Endothelial cell of umbilical vein (primary cell): ENCODE results near the gene FOXL2NB.

Experiments
- EZH2 ChIP-seq: IDR thresholded peaks from 2 replicates; pipeline ENCODE4 v1.6.1; 2012; ENCODE audit warnings: borderline replicate concordance, low read depth, mild to moderate bottlenecking, moderate library complexity, low read length, inconsistent platforms; ENCODE audit not compliant: severe bottlenecking
- MYC ChIP-seq: IDR thresholded peaks from one replicate; pipeline ENCODE4 v1.6.1; 2011; ENCODE audit warnings: mild to moderate bottlenecking, low read depth, low read length
- POLR2A ChIP-seq: IDR thresholded peaks from 2 replicates; pipeline ENCODE4 v1.6.1; 2012; ENCODE audit warnings: low read depth, mild to moderate bottlenecking, control low read depth, low read length
- POLR2AphosphoS5 ChIP-seq: IDR thresholded peaks from 2 replicates; pipeline ENCODE4 v1.6.1; 2012; ENCODE audit warnings: low read depth, mild to moderate bottlenecking, control low read depth, low read length, moderate library complexity; ENCODE audit not compliant: insufficient read depth
- TF ChIP-seq, protein P1 (sequence below), 2 donors: IDR thresholded peaks; 1 replicate in 1 of 2; 2 replicates in 1 of 2; pipeline ENCODE4 v1.5.1; 2011; ENCODE audit warnings: low read length in 2 of 2, mild to moderate bottlenecking in 2 of 2, moderate library complexity in 2 of 2, control low read depth in 1 of 2, inconsistent platforms in 1 of 2, low read depth in 1 of 2; ENCODE audit not compliant: insufficient read depth in 1 of 2; ENCODE audit errors: extremely low read depth in 1 of 2
- TF ChIP-seq, protein P2 (sequence below): IDR thresholded peaks from 2 replicates; pipeline ENCODE4 v1.6.1; 2011; ENCODE audit not compliant: insufficient read depth, insufficient read length

DNA sequence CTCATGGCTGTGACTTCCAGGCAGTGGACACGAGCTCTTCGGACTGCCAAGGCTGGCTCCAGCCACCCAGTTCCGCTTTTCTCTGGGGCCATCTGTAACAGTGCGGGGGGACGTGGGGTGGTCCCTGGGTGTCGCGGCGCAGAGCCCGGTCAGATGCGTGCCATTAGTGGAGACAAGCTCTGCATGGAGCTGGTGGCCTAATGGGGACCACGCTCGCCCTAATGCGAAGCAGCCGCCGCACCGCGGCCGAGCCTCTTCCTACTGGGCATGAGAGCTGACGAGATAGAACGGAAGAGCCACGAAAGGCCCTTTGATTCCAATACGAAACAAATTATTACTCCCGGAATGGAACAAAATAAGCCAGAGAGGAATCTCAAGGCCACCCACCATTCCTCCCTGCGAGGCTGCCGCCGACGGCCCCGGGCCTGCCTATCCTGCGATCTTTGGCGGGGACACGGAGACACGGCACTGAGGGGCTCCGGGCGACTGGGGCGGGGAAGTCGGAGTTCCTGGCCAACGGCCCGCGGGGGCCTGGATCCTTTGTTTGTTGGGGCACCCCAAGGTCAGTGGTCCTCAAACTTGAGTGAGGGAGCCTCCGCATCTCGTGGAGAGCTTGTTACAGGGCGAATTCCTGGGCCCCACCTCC, 18.2 kb upstream of the FOXL2NB start:
- TF ChIP-seq, protein P1, sequence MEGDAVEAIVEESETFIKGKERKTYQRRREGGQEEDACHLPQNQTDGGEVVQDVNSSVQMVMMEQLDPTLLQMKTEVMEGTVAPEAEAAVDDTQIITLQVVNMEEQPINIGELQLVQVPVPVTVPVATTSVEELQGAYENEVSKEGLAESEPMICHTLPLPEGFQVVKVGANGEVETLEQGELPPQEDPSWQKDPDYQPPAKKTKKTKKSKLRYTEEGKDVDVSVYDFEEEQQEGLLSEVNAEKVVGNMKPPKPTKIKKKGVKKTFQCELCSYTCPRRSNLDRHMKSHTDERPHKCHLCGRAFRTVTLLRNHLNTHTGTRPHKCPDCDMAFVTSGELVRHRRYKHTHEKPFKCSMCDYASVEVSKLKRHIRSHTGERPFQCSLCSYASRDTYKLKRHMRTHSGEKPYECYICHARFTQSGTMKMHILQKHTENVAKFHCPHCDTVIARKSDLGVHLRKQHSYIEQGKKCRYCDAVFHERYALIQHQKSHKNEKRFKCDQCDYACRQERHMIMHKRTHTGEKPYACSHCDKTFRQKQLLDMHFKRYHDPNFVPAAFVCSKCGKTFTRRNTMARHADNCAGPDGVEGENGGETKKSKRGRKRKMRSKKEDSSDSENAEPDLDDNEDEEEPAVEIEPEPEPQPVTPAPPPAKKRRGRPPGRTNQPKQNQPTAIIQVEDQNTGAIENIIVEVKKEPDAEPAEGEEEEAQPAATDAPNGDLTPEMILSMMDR (IDR thresholded peaks at IDR 0.05; ENCODE audit: extremely low read depth in 1 of 2, insufficient read depth in 1 of 2, low read depth in 1 of 2, low read length in 2 of 2) = no peak
- TF ChIP-seq, protein P2, sequence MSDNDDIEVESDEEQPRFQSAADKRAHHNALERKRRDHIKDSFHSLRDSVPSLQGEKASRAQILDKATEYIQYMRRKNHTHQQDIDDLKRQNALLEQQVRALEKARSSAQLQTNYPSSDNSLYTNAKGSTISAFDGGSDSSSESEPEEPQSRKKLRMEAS = no peak
- no peak for TF ChIP-seq POLR2AphosphoS5
- no peak for TF ChIP-seq POLR2A
- no peak for TF ChIP-seq EZH2
- TF ChIP-seq MYC = no peak
